Stimulated activated naive CD8-positive, alpha-beta T cell treated with anti-CD3 and anti-CD28 coated beads, Interleukin-15, Interleukin-2, amounts not matched to agents 100 U/mL and 50 U/mL, for 24 hours (primary cell): ENCODE results near the gene PRDM5.
A peak's percentile ranks its signal among the peaks of the same experiment; 100 is the strongest.

ENCODE experiments used
- ATAC-seq: fragments of 150-1000 bp; cut with Tn5 transposase; one replicate; pipeline ENCODE4 v1.10.0; 2021
- DNase-seq: peaks from one replicate; pipeline ENCODE4 v3.0.0; 2021

Gene PRDM5

GRCh38 chr4:120903419-120903818 is 19.1 kb downstream of the PRDM5 start:
- DNase-seq (no peak), ATAC-seq (no peak)

- ATAC-seq (peak; percentile 92), DNase-seq (no peak)
Observed at GRCh38 chr4:120902925-120903324, 19.6 kb downstream of the PRDM5 start.

- DNase-seq (no peak), ATAC-seq (no peak)
Observed at GRCh38 chr4:120901731-120902130, 20.8 kb downstream of the PRDM5 start.

GRCh38 chr4:120897981-120898719 is 24.4 kb downstream of the PRDM5 start:
- ATAC-seq (no peak), DNase-seq (no peak)

GRCh38 chr4:120895554-120895953 is 27.0 kb downstream of the PRDM5 start:
- ATAC-seq (no peak), DNase-seq (no peak)

- ATAC-seq, result no peak
- DNase-seq, result no peak
Observed at GRCh38 chr4:120893314-120893713, 29.2 kb downstream of the PRDM5 start.

GRCh38 chr4:120886191-120886590 is 36.3 kb downstream of the PRDM5 start:
- DNase-seq, result no peak

GRCh38 chr4:120881846-120882245 is 40.7 kb downstream of the PRDM5 start:
- ATAC-seq (no peak), DNase-seq (no peak)

More at GRCh38 chr4:120886191-120886590, 36.3 kb downstream of the PRDM5 start:
- ATAC-seq, result no peak

GRCh38 chr4:120881351-120881750 is 41.2 kb downstream of the PRDM5 start:
- ATAC-seq (no peak), DNase-seq (no peak)

GRCh38 chr4:120877021-120877420 is 45.5 kb downstream of the PRDM5 start:
- ATAC-seq (no peak), DNase-seq (no peak)

GRCh38 chr4:120874792-120875774 is 47.4 kb downstream of the PRDM5 start:
- no peak for ATAC-seq
- no peak for DNase-seq

- DNase-seq (no peak), ATAC-seq (no peak)
Observed at GRCh38 chr4:120873554-120873953, 49.0 kb downstream of the PRDM5 start.

- DNase-seq (no peak), ATAC-seq (no peak)
Observed at GRCh38 chr4:120871173-120871572, 51.4 kb downstream of the PRDM5 start.

GRCh38 chr4:120870279-120870673 is 52.2 kb downstream of the PRDM5 start:
- ATAC-seq, result peak; percentile 52

GRCh38 chr4:120869613-120870278 is 52.8 kb downstream of the PRDM5 start:
- ATAC-seq (no peak), DNase-seq (no peak)

More at GRCh38 chr4:120870279-120870673, 52.2 kb downstream of the PRDM5 start:
- peak; percentile 24 for DNase-seq

GRCh38 chr4:120867506-120867905 is 55.0 kb downstream of the PRDM5 start:
- DNase-seq, result no peak

GRCh38 chr4:120865985-120866384 is 56.5 kb downstream of the PRDM5 start:
- ATAC-seq (no peak), DNase-seq (no peak)

More at GRCh38 chr4:120867506-120867905, 55.0 kb downstream of the PRDM5 start:
- ATAC-seq, result no peak

GRCh38 chr4:120864969-120865368 is 57.6 kb downstream of the PRDM5 start:
- no peak for DNase-seq
- no peak for ATAC-seq

GRCh38 chr4:120862432-120862831 is 60.1 kb downstream of the PRDM5 start:
- no peak for ATAC-seq
- DNase-seq, result no peak

GRCh38 chr4:120861852-120862251 is 60.7 kb downstream of the PRDM5 start:
- DNase-seq (no peak), ATAC-seq (no peak)

- DNase-seq, result no peak
- ATAC-seq, result peak; percentile 69
Observed at GRCh38 chr4:120858776-120859175, 63.8 kb downstream of the PRDM5 start.

- no peak for ATAC-seq
- DNase-seq, result no peak
Observed at GRCh38 chr4:120857312-120857711, 65.2 kb downstream of the PRDM5 start.
